NCI-H1417 (cell line): Measurements from ENCODE around the gene DAGLA.
A peak's percentile ranks its signal among the peaks of the same experiment; 100 is the strongest.
"Not testable (repeated sequence)": the region's sequence is repeated elsewhere in the genome, so short reads cannot be mapped to it uniquely, and the experiment has no call there.

ENCODE experiments used
- DNase-seq, 3 experiments: peaks; one replicate each; lab custom pipeline; 2025; lab: John Stamatoyannopoulos, UW

Gene DAGLA

GRCh38 chr11:61679893-61680621 lies at the start of gene DAGLA:
TSS of gene DAGLA (plus strand) at chr11:61680391. CDS start at chr11:61720156, 39,765 bp downstream.
- peak; percentile 76 to 89 (median 88) for DNase-seq

- DNase-seq: peak in 2 of 3 experiments; percentile 20 to 31
Measured at GRCh38 chr11:61632096-61632495, 48.1 kb upstream of the DAGLA start.

DNA sequence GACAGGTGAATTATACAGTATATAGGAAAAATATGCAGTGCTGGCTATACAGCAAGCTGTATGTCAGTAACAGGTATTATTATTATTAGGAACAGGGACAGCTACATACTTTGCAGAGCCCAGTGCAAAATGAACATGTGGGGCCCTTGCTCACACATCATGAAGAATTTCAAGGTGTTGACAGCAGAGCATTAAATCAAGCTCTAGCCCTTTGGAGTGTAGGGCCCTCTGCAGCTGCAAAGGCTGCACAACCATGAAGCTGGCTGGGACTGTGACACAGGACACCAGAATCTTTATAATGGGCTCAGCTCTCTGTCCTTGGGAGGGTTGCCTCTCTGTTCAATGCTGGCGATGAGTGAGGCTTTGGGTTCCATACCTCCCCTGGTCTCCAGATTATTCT lies 44.9 kb upstream of the DAGLA start:
- no peak for DNase-seq

GRCh38 chr11:61635787-61636186 lies 44.4 kb upstream of the DAGLA start:
- DNase-seq: peak in 1 of 3 experiments; percentile 51

GRCh38 chr11:61636676-61637075 lies 43.5 kb upstream of the DAGLA start:
- no peak for DNase-seq

- DNase-seq: no peak
Measured at GRCh38 chr11:61637277-61637676, 42.9 kb upstream of the DAGLA start.

- no peak for DNase-seq
Measured at GRCh38 chr11:61639816-61640443, 40.3 kb upstream of the DAGLA start.

GRCh38 chr11:61642162-61642561 lies 38.0 kb upstream of the DAGLA start:
- no peak for DNase-seq

GRCh38 chr11:61645179-61645868 lies 34.9 kb upstream of the DAGLA start:
- DNase-seq: peak in 2 of 3 experiments; percentile 30 to 52

DNA sequence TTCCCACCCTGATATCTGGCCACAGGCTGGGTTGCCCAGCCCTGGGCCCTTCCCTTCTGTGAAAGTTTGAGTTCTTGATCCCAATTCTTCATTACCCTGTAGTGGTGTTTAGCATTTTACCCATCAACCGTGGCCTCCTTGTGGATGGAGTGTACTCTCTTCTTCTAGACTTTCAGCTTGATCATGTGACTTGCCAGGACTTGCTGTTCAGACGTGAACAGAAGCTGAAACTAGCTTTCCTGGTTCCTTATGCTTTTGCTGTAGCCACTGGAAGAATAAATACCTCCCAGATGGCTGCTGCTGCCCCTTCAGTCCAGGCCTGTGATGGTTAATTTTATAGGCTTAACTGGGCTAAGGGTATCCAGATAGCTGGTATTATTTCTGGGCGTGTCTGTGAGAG lies 32.7 kb upstream of the DAGLA start:
- DNase-seq: no peak

DNA sequence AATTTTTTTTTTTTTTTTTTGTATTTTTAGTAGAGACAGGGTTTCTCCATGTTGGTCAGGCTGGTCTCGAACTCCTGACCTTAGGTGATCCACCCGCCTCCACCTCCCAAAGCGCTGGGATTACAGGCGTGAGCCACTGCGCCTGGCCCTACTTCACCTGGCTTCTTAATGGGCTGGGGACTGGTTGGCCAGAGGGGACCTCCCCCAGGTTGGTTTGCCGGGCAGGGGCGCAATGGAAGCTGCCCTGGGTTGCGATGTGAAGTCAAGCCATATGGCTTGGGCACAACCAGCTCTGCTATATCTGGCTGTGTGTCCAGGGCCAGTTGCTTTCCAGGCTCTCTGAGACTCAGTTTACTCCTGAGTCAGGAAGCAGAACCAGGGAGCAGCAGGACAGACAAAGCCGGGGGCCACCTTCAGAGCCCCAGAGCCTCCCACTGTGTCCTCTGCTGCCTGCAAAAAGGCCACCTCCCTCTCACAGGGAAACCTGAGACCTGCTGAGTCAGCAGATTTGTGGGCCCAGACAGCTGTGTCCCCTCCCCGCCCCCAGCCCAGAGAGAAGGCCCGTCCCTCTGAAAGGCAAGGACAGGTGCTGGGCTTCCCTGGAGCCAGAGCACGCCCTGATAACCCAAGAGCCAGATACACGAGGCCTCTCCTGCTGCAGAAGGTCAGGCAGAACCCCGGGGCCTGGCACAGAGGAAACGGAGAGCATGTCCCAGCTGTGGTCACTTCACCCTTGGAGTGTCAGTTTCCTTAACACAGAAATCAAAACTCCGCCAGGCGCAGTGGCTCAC lies 29.2 kb upstream of the DAGLA start:
- peak; percentile 24 to 77 (median 57) for DNase-seq

- DNase-seq: no peak
Measured at GRCh38 chr11:61652135-61652534, 28.1 kb upstream of the DAGLA start.

GRCh38 chr11:61654397-61654829 lies 25.8 kb upstream of the DAGLA start:
- no peak for DNase-seq

DNA sequence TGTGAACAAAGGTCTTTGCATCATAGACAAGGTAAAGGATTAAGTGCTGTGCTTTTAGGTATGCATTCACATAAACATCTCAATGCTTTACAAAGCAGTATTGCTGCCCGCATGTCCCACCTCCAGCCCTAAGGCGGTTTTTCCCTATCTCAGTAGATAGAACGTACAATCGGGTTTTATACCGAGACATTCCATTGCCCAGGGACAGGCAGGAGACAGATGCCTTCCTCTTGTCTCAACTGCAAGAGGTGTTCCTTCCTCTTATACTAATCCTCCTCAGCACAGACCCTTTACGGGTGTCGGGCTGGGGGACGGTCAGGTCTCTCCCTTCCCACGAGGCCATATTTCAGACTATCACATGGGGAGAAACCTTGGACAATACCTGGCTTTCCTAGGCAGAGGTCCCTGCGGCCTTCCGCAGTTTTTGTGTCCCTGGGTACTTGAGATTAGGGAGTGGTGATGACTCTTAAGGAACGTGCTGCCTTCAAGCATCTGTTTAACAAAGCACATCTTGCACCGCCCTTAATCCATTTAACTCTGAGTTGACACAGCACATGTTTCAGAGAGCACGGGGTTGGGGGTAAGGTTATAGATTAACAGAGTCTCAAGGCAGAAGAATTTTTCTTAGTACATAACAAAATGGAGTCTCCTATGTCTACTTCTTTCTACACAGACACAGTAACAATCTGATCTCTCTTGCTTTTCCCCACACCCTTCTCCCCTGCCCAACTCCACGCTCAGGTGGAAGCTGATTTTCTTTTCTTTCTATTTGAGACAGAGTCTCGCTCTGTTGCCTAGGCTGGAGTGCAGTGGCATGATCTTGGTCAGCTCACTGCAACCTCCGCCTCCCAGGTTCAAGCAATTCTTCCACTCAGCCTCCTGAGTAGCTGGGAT lies 24.7 kb upstream of the DAGLA start:
- not testable (repeated sequence) for DNase-seq

DNA sequence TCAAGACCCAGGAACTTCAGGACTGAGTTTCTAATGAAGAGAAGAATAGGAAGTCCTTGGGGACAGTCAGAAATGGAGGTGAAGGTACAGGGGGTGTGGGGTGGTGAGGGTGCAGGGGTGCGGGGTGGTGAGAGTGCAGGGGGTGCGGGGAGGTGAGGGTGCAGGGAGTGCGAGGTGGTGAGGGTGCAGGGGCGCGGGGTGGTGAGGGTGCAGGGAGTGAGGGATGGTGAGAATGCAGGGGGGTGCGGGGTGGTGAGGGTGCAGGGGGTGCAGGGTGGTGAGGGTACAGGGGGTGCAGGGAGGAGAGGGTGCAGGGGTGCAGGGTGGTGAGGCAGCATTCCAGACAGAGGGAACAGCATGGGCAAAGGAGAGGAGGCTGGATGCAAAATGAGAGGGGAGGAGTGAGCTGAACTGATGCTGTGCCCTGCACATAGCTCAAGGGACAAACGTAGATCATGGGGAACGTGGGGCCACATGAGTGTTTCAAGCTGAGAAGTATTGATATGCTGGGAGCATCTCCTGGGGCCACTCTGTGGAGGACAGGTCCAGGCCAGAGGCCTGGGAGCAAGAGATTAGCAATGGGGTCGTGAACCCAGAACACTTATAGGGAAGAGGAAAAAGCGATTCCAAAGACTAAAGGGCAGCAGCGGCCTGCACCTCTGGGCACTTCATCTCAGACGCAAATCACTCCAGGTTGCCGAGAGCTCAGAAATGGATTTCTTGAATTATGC lies 23.7 kb upstream of the DAGLA start:
- no peak for DNase-seq

- peak in 2 of 3 experiments; percentile 27 to 67 for DNase-seq
Measured at GRCh38 chr11:61657566-61658290, 22.5 kb upstream of the DAGLA start.

DNA sequence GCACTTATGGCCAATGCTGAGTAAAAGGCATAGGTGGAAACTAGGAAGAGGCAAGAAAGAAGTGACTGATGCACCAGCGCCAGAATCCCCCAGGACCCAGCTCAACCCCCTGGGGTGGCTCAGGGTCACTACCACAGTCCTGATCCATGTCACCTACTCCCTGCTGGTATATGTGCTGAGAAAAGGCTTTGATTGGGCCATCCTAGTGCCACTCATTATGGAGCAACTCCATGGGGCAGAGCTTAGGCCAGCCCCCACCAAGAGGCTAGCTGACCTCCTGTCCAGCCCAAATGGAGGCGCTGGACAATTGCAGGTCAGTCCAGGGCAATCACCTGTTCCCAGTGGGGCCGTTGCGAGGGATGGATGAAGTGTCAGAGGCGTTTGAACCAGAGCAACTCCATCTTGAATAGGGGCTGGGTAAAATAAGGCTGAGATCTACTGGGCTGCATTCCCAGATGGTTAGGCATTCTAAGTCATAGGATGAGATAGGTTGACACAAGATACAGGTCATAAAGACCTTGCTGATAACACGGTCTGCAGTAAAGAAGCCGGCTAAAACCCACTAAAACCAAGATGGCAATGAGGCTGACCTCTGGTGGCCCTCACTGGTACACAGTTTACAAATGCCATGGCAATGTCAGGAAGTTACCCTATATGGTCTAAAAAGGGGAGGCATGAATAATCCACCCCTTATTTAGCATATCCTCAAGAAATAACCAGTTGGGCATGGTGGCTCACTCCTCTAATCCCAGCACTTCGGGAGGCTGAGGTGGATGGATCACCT lies 20.6 kb upstream of the DAGLA start:
- DNase-seq: no peak

DNA sequence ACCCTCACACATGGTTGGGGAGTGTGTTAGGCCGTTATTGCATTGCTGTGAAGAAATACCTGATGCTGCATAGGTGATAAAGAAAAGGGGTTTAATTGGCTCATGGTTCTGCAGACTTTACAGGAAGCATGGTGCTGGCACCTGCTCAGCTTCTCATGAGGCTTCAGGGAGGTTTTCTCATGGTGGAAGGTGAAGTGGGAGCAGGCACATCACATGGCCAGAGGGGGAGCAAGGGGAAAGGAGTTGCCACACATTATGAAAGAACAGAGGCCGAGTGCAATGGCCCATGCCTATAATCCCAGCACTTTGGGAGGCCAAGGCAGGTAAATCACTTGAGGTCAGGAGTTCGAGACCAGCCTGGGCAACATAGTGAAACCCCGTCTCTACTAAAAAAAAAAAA lies 19.2 kb upstream of the DAGLA start:
- peak in 1 of 3 experiments; percentile 17 for DNase-seq
